ENCODE measurements around the gene DAP.

Gene DAP

GRCh38 chr5:10760921-10761184 is 181 bp downstream of the DAP start:
- DNase-seq (ENCODE audit: low read depth): no peak

DNA sequence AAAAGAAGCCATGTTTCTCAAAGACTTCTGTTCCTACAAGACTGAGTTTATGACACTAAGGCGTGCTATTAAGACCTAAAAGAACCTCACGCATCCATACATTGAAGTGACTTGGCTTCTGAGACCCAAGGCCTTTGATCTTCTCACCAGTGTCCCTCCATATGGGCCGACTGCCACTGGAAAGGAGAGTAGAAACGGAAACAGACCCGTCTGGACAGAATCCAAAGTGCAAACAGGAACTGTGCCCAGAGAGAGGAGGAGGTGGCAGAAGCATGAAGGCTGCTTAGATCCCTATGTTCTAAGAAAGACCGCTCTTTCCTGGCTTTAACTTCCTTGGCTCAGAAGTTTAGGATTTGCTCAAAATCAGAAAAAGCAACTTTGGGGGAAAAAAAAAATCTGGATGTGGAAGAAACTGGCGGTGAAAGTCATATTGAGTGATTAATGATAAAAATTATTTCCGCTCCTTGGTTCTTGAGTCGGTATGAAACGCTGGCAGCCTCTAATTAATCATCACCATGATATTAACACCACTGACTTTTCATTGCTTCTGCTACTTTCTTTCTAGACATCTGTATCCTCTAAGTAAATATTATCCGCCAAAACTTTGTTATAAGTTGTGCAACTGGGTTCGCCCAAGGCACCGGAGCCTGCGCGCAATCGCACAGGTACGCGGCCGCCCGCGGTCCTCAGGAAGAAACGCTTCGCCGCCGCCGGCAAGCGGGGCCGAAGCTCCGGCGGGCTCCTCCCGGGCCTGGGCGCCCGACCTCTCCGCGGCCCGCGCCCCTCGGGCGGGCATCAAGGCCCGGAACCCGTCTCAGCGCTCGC is 726 bp downstream of the DAP start:
- DNase-seq (ENCODE audit: low read depth): peak; percentile 83

DNA sequence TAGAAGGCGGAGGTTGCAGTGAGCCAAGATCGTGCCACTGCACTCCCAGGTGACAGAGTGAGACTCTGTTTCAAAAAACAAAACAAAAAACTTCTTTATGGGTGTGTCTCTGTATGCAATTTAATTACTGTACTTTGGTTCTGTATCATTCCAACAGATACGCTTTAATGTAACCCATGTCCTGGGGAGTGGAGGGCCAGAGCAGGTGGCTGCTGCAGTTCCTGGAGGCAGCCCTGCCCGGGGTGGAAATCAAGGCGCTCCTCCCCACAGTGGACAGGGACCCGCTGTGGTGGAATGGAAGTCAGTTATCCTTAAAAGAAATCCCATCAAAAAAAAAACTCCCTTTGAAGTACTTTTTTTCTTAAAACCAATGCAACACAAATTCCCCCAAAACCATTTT is 1.9 kb downstream of the DAP start:
- DNase-seq (ENCODE audit: low read depth): no peak

DNA sequence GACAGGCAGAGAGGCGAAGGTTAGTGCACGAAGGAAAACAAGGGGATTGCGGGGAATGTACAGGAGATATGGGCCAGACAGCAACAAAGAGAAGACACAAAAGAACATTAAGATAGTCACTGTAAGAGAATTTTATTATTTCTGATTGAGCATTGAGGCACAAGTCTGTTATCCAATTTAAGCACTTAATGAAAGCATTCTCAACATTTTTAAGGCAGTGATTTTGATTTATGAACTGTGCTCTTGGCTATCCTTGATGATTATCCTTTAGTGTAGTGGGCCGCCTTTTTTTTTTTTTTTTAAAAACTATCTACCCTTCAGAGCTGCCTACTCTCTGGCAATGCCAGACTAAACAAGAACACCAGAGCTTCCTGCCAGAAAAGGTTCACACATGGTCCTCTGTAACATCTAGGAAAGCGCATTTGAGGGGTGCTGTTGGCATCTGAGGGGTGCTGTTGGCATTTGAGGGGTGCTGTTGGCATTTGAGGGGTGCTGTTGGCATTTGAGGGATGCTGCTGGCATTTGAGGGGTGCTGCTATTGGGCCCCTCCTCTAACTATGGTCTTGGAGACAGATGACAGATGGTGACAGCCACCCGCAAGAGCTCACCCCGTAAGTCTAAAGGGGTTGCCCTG is 3.0 kb downstream of the DAP start:
- peak; percentile 31 for DNase-seq (ENCODE audit: low read depth)

DNA sequence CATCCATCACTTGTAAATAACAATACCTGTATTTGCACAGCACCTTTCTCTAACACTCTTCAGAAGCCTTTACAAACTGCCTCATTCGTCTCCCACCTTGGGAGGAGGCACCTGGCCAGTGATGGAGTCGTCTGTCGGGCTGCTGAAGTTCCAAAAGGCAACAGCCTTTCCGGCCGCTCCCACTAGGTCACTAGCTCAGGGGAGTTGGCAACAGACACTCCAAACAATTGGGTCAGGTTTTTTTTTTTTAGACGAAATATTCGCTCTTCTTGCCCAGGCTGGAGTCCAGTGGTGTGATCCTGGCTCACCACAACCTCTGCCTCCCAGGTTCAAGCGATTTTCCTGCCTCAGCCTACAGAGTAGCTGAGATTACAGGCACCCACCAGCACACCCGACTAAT is 4.0 kb downstream of the DAP start:
- DNase-seq (ENCODE audit: low read depth): no peak

DNA sequence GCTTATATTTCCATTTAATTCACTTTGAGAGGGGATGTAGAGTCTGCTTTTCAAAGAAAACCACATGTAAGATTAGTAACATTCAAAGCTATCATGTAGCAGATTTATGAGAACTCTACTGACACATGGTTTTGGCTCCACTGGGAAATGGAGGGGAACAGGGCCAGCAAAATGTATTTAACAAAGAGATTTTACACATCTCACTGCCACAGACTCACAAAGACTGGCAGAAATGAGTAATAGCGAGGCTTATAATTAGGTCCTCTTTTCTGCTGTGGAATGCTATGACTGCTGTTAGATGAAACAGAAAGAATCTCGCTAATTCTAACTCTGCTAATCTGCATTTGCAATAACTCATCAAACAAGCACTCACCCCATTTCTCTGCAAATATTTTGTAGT is 4.5 kb downstream of the DAP start:
- peak; percentile 85 for DNase-seq (ENCODE audit: low read depth)

DNA sequence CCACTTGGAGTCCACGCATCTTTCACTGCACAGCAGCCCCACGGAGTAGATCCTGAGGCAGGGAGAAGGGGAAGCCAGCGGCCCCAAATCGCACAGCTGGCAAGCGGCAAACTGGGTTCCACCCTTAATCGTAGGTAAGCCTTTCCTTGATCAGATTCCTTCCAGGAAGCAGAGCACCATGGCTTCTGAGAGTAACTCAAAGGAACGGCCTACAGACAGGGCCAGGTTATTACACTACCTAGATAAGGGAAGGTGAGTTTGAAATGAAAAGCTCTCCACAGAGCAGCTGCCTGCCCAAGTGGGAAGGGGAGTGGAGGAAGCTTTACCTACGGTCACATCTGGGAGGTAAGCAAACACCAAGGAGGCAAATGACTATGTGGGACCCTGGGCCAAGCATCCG is 7.9 kb downstream of the DAP start:
- DNase-seq (ENCODE audit: low read depth): no peak

DNA sequence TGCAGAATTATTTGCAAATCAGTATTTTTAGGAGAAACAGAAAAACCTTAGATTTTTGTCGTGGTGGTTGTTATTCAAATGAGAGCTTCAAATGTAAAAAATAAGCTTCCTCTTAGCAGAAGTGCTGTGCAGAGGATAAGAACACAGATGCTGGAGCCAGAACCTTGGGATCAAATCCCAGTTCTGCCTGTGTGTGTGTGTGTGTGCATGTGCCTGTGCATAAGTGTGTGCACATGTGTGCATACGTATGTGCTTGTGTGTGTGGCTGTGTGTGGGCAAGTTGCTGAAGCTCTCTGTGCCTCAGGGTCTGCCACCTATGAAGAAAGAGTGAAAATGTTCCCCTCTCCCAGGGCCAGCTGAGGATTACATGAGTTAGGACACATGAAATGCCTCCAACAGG is 8.6 kb downstream of the DAP start:
- DNase-seq (ENCODE audit: low read depth): no peak

DNA sequence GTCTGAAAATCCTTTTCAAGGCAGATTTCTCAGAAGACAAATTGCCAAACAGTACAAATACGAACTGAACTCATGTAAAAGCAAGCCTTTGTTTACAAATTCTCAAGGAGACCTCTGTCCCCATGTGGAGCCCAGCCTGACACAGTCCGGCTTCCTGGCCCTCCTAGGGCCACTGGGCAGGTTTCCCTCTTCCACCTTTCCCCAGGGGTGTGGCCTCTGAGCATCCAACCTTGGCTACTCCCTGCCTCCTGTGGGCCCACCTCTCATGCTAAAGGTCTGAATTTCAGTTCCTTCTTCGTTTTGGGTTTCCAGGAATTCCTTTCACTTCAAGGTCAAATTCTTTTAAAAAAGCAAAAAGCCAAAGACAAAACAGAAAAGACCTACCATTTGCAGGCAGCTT is 10.1 kb downstream of the DAP start:
- no peak for DNase-seq (ENCODE audit: low read depth)

DNA sequence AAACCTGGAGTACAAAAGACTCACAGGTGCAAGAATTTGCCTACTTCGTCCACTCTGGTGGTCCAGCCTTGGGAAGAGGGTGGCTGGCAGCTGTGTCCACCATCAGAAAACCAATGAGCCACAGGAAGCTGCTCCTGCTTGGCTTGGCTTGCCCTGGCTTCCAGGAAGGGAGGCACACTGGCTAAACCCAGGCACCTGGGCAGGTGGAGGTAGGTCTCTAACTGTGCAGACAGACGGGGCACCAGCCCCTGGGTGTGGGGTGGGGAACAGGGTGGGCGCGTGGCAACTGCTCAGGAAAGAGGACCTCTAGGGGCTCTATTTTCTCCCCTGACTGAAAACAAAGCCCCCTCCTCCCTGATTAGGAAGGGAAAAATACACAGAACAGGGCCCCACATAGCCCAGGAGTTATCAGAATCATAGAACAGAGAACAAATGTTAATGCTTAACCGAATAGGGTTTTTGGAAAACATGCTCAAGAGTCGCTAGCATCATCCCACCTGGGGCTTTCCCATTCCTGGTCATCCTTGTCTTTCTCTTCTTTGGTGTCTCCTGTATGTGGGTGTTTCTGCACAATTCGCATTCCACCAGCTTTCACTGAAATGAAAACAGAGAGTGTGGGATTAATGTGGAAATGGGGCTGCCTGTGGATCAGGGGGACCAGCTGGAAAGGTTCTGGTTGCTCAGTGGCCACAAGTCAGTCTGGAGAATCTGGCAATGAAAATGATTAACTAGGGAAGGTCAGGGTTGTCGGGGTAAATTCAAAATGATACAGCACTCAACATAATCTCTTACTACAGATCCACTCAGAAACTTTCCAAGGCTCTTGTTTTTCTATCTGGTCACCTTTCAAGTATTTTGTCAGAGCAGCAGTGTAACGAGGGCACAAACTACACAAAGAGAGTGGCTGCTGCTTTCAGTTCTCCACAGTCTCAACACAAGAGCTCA is 13.1 kb downstream of the DAP start:
- DNase-seq (ENCODE audit: low read depth): no peak

- no peak for DNase-seq (ENCODE audit: low read depth)
Observed at GRCh38 chr5:10746711-10747110, 14.3 kb downstream of the DAP start.

GRCh38 chr5:10745133-10745532 is 15.9 kb downstream of the DAP start:
- DNase-seq (ENCODE audit: low read depth): peak; percentile 35

DNA sequence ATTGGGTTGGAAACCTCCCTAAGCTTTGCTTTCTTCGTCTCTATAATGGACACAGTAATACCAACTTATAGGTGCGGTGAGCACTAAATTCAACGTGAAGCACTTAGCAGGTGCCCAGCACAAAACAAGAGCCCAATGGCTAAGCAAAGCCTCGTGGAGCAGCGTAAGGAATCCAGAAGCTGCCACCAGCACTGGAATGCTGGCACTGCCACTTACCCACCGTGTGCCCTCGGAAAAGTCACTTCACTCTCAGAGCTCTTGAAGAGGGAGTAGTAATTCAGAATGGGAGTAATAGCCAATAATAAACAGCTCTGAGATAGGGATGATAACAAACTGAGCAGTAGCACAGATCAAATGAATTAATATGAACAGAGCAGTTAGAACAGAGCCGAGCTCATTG is 16.4 kb downstream of the DAP start:
- no peak for DNase-seq (ENCODE audit: low read depth)

GRCh38 chr5:10743951-10744350 is 17.1 kb downstream of the DAP start:
- no peak for DNase-seq (ENCODE audit: low read depth)

DNA sequence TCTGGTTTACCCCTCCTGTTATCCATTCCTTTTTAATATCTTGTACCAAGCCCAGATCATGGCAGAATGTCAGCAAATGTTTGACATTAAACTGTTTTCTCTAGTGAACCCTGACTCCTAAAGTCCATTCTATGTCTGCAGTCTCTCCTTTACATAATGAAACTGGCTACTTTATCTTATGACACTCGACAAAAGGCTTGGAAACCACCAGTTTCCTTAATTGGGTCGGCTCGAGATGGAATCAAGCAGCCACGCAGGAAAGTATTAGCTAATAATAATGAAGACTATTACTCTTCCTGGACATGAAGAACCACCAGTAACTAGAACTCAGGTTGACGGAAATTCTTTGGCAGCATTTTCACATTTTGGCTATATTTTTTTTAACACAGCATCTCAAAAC is 17.5 kb downstream of the DAP start:
- no peak for DNase-seq (ENCODE audit: low read depth)

DNA sequence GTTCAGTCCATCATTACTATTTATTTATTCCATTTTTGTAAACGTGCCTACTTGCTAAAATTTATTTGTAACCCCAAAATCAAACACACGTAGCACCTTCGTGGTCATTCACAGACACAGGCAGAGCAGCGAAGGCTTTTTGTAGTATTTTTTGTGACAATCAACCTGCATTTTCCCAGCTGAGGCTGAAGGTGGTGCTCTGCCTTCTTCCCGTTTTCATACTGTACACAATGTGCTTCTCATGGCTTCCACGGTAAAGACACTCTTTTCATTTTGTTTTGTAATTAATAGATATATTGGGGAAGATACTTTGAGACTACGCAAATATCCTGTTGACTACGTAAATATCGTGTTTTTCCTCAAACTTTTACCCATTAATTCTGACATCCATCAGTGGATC is 19.4 kb downstream of the DAP start:
- no peak for DNase-seq (ENCODE audit: low read depth)

DNA sequence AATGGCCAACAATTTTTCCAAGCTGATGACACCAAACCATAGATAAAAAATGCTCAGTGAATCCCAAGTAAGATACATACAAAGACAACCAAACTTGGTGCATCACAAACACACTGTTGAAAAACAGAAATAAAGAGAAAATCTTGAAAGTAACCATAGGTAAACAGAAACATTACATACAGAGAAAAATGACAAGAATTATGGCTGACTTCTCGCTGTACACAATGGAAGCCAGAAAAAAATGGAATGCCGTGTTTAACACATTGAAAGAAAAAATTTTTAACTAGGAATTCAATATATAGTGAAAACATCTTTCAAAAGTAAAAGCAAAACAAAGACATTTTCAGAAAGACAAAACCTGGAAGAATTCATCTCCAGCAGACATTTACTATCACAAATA is 20.6 kb downstream of the DAP start:
- DNase-seq (ENCODE audit: low read depth): no peak

DNA sequence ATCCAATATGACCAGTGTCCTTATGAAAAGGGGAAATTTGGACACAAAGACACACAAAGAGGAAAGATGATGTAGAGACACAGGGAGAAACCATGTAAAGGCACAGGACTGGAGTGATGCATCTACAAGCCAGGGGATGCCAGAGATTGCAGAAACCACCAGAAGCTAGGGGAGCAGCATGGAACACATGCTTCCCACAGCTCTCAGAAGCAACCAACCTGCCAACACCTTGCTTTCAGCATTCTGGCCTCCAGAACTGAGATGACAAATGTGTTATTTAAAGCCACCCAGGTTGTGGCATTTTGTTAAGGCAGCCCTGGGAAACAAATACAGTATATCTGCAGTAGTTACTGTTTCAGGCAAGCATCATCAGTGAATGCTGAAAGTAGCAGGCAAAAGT is 23.2 kb downstream of the DAP start:
- DNase-seq (ENCODE audit: low read depth): no peak

DNA sequence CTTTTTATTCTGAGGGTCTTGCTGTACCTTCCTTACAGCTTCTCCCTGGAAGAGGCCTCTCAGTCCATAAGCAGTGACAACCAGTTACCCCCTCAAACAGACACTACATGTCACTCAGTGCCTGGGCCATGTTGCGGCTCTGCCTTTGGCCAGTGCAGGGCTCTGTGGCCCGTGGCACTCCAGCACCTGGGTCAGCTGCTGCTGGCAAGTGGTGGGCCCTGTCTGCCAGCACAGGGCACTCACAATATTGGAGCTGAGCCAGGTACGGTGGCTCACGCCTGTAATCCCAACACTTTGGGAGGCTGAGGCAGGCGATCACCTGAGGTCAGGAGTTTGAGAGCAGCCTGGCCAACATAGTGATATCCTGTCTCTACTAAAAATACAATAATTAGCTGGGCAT is 24.2 kb downstream of the DAP start:
- no peak for DNase-seq (ENCODE audit: low read depth)

DNA sequence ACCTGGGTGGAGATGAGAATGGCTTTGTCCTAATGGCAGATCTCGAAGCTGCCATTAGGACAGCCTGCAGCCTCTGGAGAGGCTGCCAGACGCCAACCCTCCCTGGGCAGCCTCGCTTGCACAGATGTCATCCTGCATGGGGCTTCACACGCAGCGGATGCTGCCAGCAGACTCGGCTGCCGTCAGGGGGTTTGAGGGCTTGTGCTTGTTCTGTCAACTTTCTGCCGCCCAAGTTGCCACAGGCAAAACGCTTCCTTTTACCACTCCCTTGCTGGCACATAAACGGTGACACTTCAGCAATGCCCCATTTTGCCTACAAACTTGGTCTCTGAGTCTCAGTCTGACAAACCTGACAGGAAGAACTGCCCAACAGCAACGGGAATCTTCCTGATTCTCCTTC is 24.7 kb downstream of the DAP start:
- DNase-seq (ENCODE audit: low read depth): no peak

- DNase-seq (ENCODE audit: low read depth): no peak
Observed at GRCh38 chr5:10735569-10736276, 25.3 kb downstream of the DAP start.

GRCh38 chr5:10734832-10735523 is 26.1 kb downstream of the DAP start:
- no peak for DNase-seq (ENCODE audit: low read depth)
